HL-60/S4 treated with phorbol 12-myristate 13-acetate at 8.2 ng/mL for 4 days and 3 days (cell line): ENCODE measurements around the gene TAS2R14.

Experiments used
- in situ Hi-C: fragments of 300-500 bp; cut with MboI; formaldehyde crosslinking; loops from 2 replicates; pipeline ENCODE4 v1.15.0; 2022; ENCODE audit warnings: low sequenced_read_pairs

TAS2R14 gene, protein sequence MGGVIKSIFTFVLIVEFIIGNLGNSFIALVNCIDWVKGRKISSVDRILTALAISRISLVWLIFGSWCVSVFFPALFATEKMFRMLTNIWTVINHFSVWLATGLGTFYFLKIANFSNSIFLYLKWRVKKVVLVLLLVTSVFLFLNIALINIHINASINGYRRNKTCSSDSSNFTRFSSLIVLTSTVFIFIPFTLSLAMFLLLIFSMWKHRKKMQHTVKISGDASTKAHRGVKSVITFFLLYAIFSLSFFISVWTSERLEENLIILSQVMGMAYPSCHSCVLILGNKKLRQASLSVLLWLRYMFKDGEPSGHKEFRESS

DNA sequence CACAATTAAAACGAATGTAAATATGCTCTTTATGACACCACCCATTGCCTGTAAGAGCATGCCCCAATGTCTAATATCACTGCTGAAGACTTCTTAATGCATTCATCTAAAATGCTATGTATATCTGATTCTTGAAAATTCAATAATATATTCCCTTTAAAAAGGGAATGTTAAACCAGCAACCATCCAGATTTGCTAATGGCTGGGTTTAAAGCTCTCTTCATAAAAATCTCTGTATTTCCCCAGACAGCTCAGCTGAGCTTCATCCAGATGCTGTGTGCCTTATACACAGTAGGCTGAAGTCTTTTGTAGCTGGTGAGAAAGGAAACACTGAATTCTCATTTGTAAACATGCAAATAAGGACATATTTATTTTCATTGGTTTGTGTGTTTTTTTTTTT, at the start of gene TAS2R14:
Gene TAS2R14 (minus strand): TSS at position 101 of the 400 bp plus-strand sequence. CDS start 56 bp downstream, at position 45.
- in situ Hi-C loops, result no loop called here

DNA sequence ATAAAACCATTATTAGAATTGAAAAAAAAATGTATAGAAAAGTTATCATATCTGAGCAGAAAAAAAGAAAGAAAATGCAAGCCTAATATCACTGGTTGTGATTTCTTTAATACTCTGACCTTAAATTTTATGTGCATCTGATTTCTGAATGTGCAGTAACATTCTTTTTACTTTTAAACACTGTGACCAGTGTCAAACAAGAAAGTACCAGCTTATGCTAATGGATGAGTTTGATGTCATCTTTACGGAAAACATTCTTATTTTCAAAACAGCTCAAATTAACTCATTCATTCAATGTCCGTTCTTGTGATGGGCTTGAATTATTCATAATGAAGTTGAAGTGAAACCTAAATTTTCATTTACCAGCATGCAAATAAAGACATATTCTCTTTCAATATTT, 47.7 kb upstream of the TAS2R14 start, which contains the start of gene TAS2R50:
Gene TAS2R50 (minus strand): TSS at position 101 of the 400 bp plus-strand sequence. CDS start 52 bp downstream, at position 49.
- in situ Hi-C loops, result no loop called here

DNA sequence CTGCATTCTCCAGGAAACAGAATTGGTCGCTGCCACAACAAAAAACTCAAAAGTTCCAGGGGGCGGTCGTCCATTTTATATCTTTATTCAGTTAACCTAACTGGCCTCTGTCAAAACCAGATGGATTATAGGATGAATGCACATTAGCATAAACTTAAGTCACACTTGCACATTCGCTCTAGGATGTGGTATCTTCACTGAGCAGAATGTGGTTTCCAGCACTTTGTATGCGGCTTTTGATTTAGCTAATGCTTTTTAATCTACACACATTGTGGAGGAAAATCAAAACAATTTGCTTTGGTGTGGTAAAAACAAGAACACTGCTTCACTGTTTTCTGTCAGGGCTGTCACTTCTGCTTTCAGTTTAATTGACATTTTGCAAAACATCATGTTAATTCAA, 43.2 kb upstream of the TAS2R14 start:
- in situ Hi-C loops, result no loop called here

DNA sequence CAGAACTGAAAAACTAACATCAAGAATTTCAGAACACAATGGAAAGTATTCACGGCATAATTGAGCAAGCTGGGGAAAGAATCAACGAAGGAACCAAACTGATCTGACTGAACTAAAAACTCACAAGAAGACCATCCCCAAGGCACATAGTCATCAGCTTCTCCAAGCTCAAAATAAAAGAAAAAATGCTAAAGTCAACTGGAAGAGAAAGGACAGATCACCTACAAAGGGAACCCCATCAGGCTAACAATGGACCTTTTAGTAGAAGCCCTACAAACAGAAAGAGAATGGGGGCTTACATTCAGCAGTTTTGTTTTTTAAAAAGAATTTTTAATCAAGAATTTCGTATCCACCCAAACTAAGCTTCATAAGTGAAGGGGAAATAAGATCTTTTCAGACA, 35.9 kb upstream of the TAS2R14 start:
- in situ Hi-C loops, result no loop called here

DNA sequence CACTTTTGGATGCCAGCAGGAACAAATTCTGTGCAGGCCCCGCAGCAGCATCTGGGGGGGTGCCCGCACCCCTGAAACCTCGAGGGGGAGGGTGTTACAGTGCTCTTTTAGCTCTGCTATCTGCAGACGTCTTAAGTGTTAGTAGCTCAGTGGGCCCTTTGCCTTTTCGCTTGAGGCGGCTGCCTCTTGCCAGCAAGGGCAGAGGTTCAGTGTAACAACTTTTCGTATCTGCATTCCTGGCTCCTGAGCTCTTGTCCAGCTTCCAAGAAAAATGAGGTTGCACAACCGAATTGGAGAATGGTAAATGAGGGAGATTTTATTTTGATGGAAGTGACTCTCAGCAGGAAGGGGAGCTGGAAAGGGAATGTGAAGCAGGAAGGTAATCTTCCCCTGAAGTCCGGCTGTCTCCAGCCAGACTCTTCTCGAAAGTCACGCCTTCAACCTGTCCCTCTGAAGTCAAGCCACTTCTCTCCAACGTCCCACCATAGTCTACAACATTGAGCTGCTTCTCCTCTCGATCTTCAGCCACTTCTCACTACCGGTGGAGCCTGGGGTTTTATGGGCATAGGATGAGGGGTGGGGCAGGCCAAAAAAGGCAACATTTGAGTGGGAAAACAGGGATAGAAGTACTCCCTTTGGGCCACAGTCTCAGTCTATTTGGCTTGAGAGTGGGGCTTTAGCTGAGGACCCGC, 29.8 kb upstream of the TAS2R14 start:
- in situ Hi-C loops, result no loop called here

DNA sequence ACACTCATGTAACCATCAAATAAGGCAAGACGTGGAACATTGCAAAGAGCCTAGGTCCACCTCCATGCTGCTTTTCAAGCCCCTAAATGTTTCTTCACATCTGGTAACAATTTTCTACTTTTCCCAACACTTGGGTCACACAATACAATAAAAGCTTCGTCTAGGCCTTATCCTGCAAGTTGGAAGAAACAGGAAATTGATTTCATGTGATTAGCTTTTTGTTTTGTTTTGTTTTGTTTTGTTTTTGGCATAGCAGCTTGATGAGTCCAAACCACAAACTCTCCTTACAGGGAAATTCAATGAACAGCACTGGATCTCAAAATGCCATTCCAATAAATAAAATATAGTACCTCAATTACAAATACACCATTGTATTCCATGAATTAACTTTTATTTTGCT, 28.3 kb upstream of the TAS2R14 start:
- in situ Hi-C loops, result no loop called here

DNA sequence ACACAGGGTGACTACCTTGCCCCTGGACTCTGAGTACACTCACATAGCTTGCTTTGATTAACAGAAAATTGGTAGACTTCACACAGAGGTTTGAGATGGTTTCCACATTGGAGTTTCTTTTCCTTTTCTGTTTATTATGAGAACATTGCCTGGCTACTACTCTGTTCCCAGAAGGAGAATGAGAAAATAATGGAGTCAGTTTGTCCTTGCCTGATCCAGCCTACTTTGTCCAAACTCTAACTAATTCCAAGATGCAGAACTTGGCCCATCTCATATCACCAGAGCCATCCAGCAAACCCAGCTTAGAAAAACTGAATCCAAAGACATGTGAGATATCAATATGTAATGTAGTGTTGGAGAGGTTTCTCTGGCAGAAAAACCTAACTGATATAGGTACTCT, 27.3 kb upstream of the TAS2R14 start:
- in situ Hi-C loops, result no loop called here

DNA sequence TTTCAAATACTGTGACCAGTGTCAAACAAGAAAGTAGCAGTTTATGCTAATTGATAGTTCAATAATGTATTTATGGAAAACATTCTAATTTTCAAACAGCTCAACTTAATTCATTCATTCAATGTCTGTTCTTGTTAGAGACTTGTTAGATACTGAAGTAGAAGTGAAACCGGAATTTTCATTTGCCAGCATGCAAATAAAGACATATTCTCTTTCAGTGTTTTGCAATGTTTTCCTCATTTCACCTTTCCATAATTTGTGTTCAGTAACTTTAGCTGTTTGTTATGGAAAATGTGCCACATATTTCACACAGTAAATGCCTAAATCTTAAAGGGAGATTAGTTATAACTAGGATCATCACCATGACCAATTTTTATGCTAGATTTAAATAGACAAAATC, 26.4 kb upstream of the TAS2R14 start:
- in situ Hi-C loops, result no loop called here

DNA sequence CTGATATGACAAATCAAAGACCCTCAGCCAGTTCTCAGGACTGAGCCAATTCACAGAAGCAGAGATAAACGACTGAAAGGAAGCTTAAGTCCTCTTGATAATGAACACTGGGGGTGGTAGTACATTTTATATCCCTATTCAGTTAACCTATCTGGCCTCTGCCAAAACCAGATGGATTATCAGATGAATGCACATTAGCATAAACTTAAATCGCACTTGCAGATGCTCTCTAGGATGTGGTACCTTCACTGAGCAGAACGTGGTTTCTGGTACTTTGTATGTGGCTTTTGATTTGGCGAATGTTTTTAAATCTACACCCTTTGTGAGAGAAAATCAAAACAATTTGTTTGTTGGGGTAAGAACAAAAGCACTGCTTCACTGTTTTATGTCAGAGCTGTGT, 21.1 kb upstream of the TAS2R14 start:
- in situ Hi-C loops, result no loop called here

DNA sequence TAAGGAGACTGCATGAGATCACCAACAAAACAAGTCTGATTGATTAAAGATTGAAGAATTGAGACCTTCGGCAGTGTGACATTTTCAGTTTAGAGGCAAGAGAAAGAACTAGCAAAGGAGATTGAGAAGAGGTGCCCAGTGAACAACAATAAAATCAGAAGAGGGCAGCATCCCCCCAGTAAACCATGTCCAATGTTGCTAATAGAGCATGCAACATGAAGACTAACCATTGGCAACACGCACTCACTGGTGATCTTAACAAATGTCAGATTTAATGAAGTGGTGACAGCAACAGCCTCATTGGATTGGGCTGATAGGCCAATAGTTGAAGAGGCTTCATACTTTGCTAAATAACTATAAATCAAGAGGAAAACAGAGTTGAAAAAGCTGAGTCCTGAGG, 20.7 kb upstream of the TAS2R14 start:
- in situ Hi-C loops, result no loop called here

DNA sequence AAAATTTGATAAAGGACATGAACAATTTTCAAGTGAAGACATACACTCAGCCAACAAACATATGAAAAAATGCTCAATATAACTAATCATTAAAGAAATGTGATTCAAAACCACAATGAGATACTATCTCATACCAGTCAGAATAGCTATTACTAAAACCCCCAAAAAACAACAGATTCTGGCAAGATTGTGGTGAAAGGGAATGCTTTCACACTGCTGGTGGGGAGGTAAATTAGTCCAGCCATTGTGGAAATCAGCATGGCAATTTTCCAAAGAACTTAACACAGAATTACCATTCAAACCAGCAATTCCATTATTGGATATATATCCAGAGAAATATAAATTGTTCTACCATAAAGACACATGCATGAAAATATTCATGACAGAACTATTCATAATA, 18.7 kb upstream of the TAS2R14 start:
- in situ Hi-C loops, result no loop called here

DNA sequence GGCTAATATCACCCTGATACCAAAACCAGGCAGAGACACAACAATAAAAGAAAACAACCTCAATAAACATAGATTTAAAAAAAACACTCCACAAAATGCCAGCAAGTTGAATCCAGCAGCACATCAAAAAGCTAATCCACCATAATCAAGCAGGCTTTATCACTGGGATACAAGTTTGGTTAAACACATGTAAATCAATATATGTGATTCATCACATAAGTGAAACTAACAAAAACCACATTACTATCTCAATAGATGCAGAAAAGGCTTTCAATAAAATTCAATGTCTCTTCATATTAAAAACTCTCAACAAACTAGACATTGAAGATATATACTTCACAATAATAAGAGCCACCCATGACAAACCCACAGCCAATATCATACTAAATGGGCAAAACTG, 17.0 kb upstream of the TAS2R14 start:
- in situ Hi-C loops, result no loop called here

DNA sequence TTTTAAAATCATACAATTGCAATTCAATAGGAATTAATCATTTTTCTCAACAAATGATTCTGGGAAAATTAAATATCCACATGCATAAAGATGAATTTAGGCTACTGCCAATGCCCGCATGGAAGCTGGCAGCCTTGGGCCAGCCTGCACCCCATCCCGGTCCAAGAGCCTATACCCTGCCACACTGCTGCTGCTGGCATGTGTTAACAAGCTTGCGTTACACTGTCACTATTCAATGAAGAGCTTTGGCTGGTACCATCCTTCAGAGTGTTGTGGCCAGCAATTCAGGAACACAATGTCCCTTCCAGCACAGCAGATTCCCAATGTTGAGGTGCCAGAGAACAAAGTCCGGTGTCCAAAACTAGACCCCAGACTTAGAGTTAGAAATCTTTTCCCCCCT, 13.6 kb upstream of the TAS2R14 start:
- in situ Hi-C loops, result no loop called here

DNA sequence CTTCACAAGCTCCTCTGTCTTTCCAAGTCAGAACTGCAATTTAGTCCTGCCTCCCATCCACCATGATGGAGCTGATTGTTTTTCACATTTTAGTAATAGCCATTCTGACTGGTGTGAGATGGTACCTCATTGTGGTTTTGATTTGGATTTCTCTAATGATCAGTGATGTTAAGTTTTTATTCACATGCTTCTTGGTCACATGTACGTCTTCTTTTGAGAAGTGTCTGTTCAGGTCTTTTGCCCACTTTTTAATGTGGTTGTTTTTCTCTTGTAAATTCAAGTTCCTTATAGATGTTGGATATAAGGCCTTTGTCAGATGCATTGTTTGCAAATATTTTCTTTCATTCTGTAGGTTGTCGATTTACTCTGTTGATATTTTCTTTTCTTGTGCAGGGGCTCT, 4.1 kb upstream of the TAS2R14 start:
- in situ Hi-C loops, result no loop called here

DNA sequence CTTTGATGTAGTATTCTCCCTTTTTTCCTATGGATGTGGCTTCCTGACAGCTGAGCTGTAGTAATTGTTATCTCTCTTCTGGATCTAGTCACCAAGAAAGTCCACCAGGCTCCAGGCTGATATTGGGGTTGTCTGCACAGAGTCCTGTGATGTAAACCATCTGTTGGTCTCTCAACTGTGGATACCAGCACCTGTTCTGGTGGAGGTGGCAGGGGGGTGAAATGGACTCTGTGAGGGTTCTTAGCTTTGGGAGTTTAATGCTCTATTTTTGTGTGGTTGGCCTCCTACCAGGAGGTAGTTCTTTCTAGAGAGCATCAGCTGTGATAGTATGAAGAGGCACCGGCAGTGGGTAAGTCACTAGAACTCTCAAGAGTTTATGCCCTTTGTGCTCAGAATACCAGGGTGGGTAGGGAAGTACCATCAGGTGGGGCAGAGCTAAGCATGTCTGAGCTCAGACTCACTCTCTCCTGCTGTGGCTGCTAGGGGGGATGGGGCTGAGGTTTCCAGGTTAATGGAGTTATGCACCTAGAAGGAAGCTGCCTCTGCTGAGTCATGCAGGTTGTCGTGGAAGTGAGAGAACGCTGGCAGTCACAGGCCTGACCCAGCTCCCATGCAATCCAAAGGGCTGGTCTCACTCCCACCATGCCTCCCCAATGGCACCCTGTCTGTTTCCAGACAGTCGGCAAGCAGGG, 3.0 kb upstream of the TAS2R14 start:
- in situ Hi-C loops, result no loop called here

DNA sequence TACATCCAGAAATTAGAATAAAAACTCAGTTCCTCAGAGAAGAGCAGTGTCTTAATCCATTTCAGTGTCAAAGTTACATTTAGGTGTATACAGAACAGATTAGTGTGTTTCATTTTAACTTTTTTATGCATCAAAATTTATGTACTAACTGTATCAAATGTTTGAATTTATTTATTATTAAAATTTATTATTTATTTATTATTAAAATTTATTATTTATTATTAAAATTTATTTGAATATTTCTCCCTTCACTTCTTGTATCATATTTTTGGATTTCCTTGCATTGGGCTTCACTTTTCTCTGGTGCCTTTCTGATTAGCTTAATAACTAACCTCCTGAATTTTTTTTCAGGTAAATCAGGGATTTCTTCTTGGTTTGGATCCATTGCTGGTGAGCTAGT, 2.3 kb upstream of the TAS2R14 start:
- in situ Hi-C loops, result no loop called here

DNA sequence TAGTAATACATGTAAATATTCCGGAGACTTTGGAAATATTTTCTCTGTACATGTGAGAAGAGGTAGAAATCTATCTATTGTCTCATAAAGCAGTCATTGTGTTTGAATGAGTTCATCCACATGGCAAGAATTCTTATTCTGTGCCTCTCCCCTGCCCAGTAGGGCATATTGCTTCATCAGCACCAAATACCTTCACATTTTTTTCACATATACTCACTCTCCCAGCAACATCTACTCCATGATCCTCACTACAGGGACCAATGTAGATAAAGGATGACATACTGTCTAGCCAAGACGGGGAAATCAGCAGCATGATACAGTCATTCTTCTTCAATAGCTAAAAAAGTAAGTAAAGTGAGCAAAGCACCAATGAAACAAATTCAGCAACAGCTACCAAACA, 1.3 kb upstream of the TAS2R14 start:
- in situ Hi-C loops, result no loop called here

DNA sequence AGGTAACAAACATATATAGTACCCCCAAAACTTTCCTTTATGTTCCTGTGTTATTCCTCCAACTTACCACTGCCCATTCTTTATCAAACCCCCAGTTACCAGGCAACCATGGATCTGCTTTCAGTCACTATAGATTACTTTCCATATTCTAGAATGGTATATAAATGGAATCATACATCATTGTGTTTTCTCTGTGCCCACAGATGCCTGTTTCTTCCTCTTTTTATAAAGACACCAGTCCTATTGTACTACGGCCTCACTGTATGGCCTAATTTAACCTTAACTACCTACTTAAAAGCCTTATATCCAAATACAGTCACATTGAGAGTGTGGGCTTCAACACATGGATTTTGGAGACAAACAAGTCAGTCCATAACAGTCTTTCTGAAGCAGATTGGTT, 2.6 kb downstream of the TAS2R14 start:
- in situ Hi-C loops, result no loop called here

DNA sequence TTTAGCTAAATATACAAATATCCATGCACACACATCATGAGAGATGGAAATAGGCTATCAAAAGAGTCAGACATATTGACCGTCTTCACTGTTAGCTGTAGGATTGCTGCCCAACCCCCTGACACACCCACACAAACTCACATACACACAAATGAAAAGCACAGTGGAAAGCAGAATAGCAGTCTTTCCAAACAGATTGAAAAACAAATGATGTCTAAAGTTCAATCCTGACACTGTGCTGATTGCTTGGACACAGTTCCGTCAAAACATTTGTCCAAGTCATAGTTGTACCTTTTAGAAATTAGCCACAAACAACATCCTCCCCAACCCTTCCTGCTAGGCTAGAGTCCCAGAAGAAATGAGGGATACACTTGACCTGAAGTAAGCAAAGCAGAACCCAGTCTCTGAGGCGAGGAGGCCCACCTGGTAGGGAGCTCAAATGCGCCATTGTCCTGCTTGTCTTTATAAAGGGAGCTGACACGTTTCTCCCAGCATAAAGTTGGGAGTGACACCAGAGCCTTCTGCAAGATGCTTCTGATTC, 10.2 kb downstream of the TAS2R14 start, which contains the start of gene PRH2:
Gene PRH2 (plus strand): TSS at position 491 of the 541 bp plus-strand sequence. CDS start 38 bp downstream, at position 529.
- in situ Hi-C loops, result no loop called here

DNA sequence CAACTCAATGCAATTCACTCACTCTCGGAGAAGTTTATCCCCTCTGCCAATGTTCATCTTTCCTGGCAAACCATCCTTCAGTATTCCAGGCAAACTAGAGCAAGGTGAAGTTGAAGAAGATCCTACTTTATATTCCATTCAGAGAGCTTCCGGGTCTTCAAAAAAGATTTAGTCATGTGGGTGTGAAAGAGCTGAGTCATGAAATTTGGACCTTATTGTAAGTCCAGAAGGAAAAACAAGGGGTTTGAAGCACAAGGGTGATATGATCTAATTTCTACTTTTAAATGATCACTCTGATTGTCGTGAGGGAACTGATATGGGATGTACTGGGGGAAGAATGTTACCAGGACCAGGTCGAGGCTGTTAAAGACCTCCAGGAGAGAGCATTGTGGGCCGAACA, 12.8 kb downstream of the TAS2R14 start:
- in situ Hi-C loops, result no loop called here

DNA sequence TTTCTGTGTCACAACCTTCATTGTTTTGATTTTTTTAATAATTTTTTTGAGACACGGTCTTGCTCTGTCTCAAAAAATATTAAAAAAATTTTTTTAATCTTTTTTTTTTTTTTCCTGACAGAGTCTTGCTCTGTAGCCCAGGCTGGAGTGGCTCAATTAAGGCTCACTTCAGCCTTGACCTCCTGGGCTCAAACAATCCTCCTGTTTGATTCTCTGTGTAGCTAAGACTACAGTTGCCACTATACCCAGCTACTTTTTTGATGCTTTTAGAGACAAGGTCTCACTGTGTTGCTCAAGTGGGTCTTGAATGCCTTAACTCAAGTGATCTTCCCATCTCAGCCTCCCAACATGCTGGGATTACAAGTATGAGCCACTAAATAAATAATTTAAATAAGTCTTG, 19.3 kb downstream of the TAS2R14 start:
- in situ Hi-C loops, result no loop called here

DNA sequence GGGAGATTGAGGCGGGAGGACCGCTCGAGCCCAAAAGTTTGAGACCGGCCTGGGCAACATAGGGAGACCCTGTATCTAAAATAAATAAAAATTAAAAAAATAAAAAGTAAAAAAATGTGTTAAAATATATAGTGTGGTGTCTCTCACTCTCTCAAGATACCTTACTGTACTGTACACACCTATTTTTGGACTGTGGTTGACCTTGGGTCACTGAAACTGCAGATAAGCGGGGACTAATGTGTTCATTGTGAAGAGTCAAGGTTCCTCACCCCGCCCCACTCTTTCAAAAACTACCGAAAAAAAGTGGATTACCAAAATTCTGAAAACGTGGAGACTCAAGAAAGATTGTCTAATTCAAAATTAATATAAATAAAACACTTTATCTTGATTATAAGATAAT, 28.7 kb downstream of the TAS2R14 start:
- in situ Hi-C loops, result no loop called here
